GM12874 (cell line): ENCODE measurements around the gene MTSS2.

Experiments used
- TF ChIP-seq, protein P1 (sequence below): IDR thresholded peaks from 2 replicates; pipeline ENCODE4 v1.5.1; 2011; ENCODE audit warnings: low read depth, mild to moderate bottlenecking, control low read depth, low read length, moderate library complexity; ENCODE audit not compliant: insufficient read depth

Gene MTSS2

DNA sequence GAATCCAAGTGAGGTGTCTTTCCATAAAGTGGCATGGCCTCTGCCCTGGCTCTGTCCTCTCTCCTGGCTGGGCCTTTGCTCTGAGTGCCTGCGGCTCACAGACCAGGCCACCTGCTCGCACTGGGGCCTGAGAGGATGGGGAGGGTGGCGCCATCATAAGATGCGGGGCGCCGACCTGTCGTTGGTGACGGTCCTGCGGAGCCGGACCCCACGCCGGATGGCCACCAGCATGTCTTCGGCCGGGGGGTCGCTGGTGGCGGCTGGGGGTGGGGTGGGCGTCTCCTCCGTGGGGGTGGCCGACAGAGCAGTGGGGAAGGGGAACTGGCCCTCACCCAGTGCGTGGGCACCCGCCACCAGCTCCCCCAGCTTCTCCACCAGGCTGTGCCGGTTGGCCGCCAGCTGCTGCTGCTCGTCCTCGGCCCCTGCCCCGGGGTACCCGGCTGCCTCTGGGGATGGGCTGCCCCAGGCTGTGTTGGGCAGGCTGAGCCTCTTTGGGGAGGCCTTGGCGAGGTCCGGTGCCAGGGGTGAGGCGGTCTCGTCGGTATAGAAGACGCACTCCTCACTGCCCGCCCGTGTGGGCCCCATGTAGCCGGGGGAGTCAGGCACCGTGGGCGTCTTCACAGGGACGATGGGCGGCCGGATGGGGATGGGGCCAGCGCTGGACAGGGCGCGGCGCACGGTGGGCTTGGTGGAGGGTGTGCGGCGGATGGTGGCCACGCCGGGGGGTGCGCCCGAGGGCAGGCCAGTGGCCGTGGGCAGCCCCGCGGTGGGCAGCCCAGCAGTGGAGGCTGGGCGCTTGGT is 22.1 kb downstream of the MTSS2 start:
- TF ChIP-seq, protein P1, sequence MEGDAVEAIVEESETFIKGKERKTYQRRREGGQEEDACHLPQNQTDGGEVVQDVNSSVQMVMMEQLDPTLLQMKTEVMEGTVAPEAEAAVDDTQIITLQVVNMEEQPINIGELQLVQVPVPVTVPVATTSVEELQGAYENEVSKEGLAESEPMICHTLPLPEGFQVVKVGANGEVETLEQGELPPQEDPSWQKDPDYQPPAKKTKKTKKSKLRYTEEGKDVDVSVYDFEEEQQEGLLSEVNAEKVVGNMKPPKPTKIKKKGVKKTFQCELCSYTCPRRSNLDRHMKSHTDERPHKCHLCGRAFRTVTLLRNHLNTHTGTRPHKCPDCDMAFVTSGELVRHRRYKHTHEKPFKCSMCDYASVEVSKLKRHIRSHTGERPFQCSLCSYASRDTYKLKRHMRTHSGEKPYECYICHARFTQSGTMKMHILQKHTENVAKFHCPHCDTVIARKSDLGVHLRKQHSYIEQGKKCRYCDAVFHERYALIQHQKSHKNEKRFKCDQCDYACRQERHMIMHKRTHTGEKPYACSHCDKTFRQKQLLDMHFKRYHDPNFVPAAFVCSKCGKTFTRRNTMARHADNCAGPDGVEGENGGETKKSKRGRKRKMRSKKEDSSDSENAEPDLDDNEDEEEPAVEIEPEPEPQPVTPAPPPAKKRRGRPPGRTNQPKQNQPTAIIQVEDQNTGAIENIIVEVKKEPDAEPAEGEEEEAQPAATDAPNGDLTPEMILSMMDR: no peak

DNA sequence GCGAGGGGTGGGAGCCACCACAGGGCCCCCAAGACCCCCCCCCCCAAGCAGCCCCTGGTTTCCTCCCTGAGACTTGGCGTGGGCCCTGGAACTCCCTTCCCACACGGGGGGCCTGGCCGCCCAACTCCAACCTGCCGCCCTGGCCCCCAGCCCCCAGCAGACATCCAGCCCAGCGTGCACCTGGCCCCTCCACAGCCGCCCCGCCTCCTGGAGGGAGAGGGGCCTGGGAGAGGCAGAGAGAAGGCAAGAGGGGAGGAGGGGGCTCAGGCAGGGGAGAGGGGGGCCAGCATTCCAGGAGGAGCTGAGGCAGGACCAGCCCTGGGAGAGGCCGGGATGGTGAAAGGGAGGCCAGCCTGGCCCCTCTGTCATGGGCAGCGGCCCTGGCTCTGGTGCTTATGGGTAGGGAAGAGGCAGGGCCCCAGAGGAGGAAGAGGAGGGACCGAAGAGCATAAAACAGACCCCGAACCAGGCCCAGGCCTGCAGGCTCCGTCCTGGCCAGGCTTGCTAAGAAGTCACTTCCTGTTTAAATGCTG is 22.8 kb downstream of the MTSS2 start:
- TF ChIP-seq, protein P1: no peak

- TF ChIP-seq, protein P1: no peak
Measured at GRCh38 chr16:70661918-70662641, 23.8 kb downstream of the MTSS2 start.

GRCh38 chr16:70661534-70661917 is 24.3 kb downstream of the MTSS2 start:
- TF ChIP-seq, protein P1: no peak

GRCh38 chr16:70660672-70661350 is 25.0 kb downstream of the MTSS2 start:
- TF ChIP-seq, protein P1: no peak

DNA sequence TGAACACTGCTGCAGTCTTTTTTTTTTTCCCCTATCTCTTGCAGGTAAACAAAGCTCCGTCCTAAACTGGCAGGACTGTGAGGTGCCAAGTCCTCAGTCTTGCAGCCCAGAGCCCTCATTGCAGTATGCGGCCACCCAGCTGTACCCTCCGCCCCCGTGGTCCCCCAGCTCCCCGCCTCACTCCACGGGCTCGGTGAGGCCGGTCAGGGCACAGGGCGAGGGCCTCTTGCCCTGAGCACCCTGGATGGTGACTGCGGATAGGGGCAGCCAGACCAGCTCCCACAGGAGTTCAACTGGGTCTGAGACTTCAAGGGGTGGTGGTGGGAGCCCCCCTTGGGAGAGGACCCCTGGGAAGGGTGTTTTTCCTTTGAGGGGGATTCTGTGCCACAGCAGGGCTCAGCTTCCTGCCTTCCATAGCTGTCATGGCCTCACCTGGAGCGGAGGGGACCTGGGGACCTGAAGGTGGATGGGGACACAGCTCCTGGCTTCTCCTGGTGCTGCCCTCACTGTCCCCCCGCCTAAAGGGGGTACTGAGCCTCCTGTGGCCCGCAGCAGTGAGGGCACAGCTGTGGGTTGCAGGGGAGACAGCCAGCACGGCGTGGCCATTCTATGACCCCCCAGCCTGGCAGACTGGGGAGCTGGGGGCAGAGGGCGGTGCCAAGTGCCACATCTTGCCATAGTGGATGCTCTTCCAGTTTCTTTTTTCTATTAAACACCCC is 25.7 kb downstream of the MTSS2 start:
- TF ChIP-seq, protein P1: no peak
